ENCODE measurements around the gene LENG1. TPM values are rescaled to one million over a fixed set of nuclear protein-coding genes. Genes with fewer than 3 reads are reported as not detected.

LENG1 gene
- total RNA-seq, 1 donor, result 4.7 TPM

DNA sequence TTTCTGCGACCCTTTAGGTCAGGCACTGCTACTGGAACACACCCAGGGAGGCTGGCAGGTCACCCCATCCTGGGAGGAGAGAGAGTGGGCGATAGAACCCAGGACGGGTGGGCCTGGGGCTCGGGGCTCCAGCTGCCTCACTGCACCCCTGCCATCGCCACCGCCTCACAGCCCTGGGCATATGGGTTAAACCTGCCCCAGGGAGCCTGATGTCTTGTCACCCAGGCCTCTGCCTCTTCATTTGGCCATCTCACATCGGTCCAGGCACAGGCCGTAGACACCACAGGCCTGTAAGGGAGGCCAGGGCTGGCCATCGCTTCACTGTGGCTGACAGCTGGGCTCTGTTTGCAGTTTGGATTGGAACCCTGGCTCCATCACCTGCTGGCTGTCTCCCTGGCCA is 33.8 kb downstream of the LENG1 start:
- TF ChIP-seq, protein P1, sequence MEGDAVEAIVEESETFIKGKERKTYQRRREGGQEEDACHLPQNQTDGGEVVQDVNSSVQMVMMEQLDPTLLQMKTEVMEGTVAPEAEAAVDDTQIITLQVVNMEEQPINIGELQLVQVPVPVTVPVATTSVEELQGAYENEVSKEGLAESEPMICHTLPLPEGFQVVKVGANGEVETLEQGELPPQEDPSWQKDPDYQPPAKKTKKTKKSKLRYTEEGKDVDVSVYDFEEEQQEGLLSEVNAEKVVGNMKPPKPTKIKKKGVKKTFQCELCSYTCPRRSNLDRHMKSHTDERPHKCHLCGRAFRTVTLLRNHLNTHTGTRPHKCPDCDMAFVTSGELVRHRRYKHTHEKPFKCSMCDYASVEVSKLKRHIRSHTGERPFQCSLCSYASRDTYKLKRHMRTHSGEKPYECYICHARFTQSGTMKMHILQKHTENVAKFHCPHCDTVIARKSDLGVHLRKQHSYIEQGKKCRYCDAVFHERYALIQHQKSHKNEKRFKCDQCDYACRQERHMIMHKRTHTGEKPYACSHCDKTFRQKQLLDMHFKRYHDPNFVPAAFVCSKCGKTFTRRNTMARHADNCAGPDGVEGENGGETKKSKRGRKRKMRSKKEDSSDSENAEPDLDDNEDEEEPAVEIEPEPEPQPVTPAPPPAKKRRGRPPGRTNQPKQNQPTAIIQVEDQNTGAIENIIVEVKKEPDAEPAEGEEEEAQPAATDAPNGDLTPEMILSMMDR (IDR thresholded peaks at IDR 0.05; ENCODE audit: insufficient read depth, low read depth, low read length), result no peak
- no peak overlapping the region for H3K4me3 ChIP-seq (ENCODE audit: low read depth, low read length)
- DNase-seq (ENCODE audit: low read depth), result no peak

DNA sequence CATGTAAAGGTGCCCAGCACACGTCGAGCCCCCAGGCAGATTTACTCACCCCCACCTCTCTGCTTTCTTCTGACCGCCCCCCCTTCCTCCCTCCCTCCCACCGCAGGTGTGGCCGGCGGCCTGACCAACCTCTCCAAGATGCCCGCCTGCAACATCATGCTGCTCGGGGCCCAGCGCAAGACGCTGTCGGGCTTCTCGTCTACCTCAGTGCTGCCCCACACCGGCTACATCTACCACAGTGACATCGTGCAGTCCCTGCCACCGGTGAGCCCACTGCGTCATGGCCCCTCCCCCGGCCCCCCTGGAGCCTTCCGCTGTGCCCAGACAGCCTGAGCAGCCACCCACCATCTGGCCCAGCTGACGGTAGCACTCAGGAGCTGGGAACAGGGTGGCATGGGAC is 35.1 kb downstream of the LENG1 start:
- DNase-seq (ENCODE audit: low read depth), result no peak
- TF ChIP-seq, protein P1 (IDR thresholded peaks at IDR 0.05; ENCODE audit: insufficient read depth, low read depth, low read length), result no peak
- H3K4me3 ChIP-seq (ENCODE audit: low read depth, low read length), result no peak overlapping the region

DNA sequence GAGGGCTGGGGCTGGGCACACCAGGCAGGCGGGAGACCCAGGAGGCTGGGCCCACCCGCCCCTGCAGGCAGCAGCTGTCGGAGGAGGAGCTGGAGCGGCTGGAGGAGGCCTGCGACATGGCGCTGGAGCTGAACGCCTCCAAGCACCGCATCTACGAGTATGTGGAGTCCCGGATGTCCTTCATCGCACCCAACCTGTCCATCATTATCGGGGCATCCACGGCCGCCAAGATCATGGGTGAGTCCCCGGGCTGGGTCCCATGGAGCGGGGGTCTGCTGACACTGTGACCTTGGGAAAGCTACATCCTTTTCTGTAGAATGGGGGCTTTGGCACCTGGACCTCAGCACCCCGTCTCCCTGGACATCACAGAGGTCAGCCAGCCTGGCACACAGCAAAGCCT is 35.8 kb downstream of the LENG1 start:
- H3K4me3 ChIP-seq (ENCODE audit: low read depth, low read length), result no peak overlapping the region
- DNase-seq (ENCODE audit: low read depth), result no peak
- TF ChIP-seq, protein P1 (IDR thresholded peaks at IDR 0.05; ENCODE audit: insufficient read depth, low read depth, low read length), result no peak

DNA sequence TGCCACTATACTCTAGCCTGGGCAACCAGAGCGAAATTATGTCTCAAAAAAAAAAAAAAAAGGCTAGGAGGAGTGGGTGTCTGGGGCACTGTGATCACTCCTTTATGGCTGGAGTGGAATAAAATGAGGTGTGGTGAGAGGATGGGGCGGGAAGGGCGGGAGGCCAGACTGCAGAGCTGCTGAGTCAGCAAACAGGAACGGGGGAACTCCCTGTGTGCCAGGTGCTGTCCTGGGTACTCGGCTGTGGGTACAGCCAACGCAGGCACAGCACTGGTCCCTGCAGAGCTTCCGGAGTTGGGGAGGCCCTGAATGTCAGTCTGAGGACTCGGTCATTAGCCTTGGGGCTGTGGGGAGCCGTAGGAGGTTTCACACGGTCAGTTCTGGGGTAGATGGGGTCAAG is 38.3 kb downstream of the LENG1 start:
- DNase-seq (ENCODE audit: low read depth), result no peak
- TF ChIP-seq, protein P1 (IDR thresholded peaks at IDR 0.05; ENCODE audit: insufficient read depth, low read depth, low read length), result no peak
- no peak overlapping the region for H3K4me3 ChIP-seq (ENCODE audit: low read depth, low read length)

DNA sequence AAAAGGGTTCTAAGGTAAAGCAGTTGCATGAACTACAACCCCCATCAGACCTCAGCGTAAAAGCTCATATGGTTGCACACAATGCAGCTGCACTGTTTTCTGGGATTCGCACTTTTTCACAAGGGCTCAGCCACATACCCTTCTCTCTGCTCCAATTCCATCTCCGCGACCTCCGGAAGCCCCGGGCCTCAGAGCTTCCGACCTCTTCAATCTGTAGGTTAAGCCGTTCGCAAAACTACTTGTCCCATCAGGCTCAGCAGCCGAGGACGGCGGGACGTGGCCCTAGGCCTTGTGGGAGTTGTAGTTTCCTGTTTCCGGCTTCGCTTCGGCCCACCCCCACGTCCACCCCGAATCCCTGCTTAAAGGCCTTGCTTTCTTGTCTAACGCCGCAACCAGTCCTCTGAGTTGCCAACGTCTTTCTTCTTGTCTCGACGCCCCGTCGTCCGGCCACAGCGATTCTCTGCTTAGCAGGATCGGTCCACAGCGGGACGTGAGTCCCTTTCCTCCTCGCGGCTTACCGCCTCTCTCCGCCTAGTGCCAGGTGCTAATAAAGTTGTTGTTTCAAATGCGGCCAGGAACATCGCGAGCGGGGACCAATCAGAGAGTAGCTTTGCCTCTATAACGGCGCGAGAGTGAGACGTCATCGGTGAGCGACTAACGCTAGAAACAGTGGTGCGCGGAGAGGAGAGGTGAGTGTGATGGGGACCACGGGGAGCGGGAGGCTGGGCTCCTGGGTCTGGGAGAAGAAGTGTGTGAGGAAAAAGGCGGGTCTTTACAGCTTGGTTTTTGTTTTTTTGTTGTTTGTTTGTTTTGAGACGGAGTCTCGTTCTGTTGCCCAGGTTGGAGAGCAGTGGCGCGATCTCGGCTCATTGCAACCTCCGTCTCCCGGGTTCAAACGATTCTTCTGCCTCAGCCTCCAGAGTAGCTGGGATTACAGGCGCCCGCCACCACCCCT is 44.1 kb downstream of the LENG1 start, which contains the start of the genes PRPF31 and TFPT:
Gene PRPF31, plus strand, starts transcription at position 646 of the 955 bp plus-strand sequence. CDS start 2,525 bp downstream, outside the sequence.
Gene TFPT, minus strand, starts transcription at position 549 of the 955 bp plus-strand sequence. Its CDS starts 388 bp downstream, at position 161.
- peak; percentile 99 for DNase-seq (ENCODE audit: low read depth)
- TF ChIP-seq, protein P1 (IDR thresholded peaks at IDR 0.05; ENCODE audit: insufficient read depth, low read depth, low read length), result no peak
- peak within 1 kb of the TSS; percentile 86 for H3K4me3 ChIP-seq (ENCODE audit: low read depth, low read length)

DNA sequence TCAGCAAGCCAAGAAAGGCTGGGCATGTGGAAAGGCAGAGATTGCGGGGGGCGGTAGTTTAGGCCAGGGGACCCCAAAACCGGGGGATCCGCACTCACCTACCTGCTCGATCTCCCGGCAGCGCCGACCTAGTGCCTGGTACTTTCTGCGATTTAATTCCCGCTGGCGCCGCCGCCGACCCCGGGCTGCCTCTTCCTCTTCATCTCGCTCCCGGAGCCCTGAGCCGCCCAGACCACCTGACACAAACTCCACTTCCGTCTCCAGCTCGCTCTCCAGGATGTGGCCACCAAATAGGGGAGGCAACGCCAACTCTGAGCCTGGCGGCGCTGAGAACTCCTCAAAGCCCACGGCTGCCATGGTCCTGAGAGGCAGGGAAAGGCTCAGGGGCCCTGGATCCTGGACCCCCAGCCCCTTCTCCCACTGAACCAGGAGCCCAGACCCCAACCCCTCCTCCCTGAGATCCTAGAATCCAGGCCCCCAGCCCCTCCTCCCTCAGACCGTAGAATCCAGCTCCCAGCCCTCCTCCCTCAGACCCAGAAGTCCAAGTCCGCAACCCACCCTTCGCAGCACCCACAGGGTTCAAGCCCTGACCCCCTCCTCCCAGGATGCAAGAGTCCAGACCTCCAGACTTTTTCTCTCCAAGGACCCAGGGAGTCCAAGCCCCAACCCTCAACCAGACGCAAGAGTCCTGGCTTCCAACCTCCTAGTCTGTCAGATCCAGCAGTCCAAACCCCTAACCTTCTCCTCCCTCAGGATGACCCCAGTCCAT is 45.0 kb downstream of the LENG1 start:
- H3K4me3 ChIP-seq (ENCODE audit: low read depth, low read length), result peak overlapping the region; percentile 86
- TF ChIP-seq, protein P1 (IDR thresholded peaks at IDR 0.05; ENCODE audit: insufficient read depth, low read depth, low read length), result no peak
- peak; percentile 42 for DNase-seq (ENCODE audit: low read depth)
